Panc1 (cell line): ENCODE results near the gene MTMR12.

Source experiments
- CTCF ChIP-seq: fragments of 450-650 bp; IDR thresholded peaks from 2 replicates; pipeline ENCODE4 v1.5.1; 2017; ENCODE audit warnings: mild to moderate bottlenecking
- POLR2AphosphoS5 ChIP-seq: IDR thresholded peaks from 2 replicates; pipeline ENCODE4 v1.6.1; 2012; ENCODE audit warnings: mild to moderate bottlenecking, low read depth, low read length, moderate library complexity
- REST ChIP-seq, 2 experiments: IDR thresholded peaks; 2 replicates each; pipeline ENCODE4 v1.6.1; 2011 to 2012; ENCODE audit warnings: low read depth in 2 of 2, control low read depth in 1 of 2, low read length in 1 of 2, mild to moderate bottlenecking in 1 of 2, moderate library complexity in 1 of 2; ENCODE audit not compliant: insufficient read depth in 1 of 2

- TF ChIP-seq CTCF (no peak), POLR2AphosphoS5 (no peak), REST (IDR thresholded peaks at IDR 0.05; ENCODE audit: insufficient read depth in 1 of 2, low read depth in 2 of 2, low read length in 1 of 2) (no peak)
These were observed 29.7 kb downstream of the MTMR12 start for GRCh38 chr5:32283061-32283460.
